Measurements from ENCODE around the gene TEX52.
"Not testable (repeated sequence)": the region's sequence is repeated elsewhere in the genome, so short reads cannot be mapped to it uniquely, and the experiment has no call there.

TEX52 gene
- long read RNA-seq, donor 1, result 0 reads
- long read RNA-seq, donor 2, result 0 reads
- long read RNA-seq, donor 3, result 0 reads
- long read RNA-seq, donor 4, result 0 reads
- long read RNA-seq, donor 5, result 0 reads
- long read RNA-seq, donor 6, result 0 reads
- long read RNA-seq, donor 7, result 0 reads
- long read RNA-seq, donor 8, result 0 reads

DNA sequence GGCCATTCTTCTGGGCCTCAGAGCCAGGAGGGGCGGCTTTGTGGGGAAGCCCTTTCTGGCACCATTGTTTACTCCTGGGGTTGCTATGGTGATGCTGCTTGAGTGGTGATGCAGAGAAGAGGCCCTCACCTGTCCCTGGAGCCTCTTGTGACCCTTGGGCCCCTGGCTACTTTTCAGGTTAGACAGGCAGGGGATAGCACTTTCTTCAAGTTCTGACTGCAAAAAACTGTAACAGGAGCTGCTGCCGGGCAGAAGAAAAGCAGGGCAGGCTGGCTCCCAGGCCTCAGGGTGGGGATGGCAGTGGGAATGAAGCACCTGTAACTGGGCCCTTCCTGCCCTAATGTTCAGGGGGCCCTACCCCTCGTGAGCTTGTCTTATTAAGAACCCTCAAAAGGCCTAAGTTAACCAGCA lies at the start of gene TEX52:
Gene TEX52 (minus strand): TSS at position 19 of the 411 bp plus-strand sequence. CDS start 13 bp downstream, at position 6.
- DNase-seq, result peak; percentile 21

DNA sequence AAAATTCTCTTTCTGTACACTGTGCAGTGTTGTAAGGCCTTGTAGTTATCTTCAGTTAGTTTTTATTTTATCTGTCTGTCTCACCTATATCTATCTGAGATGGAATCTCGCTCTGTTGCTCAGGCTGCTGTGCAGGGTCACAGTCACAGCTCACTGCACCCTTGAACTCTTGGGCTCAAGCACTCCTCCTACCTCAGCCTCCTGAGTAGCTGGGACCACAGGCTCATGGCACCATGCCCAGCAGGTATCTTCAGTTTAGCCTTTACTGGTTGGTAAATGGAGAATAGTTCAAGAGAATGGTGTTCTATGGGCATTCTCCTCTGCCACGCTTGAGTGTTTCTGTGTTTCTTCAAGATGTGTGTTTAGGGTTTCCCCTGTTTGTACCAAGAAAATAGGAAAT lies 47.4 kb upstream of the TEX52 start:
- no peak for DNase-seq

DNA sequence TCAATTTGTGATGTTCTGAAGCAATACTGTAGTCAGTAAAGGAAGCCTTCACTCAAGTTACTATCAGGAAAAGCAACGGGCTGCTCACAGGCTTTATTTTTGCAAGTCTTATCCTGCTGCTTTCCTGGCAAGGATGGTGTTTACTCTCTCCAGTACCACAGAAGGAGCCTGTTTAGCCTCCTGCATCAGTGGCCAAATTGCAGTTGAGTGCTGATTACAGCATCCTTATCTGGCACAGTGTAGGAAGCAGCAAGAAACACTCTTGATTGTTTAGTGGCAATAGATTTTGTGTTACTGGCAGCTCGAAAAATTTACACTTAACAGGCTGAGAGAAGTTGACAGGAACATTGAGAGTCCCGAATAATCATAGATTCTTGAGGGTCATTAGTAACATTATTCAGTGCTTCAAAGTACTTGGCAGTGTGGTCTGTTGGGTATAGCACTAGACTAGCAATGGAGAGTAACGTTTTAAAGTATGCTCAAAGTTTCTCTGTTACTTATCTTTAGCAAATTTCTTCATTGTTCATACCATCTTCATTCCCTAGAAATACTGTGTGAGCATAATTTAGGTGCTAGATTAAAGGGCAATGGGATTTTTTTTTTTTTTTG lies 45.5 kb upstream of the TEX52 start:
- no peak for DNase-seq

DNA sequence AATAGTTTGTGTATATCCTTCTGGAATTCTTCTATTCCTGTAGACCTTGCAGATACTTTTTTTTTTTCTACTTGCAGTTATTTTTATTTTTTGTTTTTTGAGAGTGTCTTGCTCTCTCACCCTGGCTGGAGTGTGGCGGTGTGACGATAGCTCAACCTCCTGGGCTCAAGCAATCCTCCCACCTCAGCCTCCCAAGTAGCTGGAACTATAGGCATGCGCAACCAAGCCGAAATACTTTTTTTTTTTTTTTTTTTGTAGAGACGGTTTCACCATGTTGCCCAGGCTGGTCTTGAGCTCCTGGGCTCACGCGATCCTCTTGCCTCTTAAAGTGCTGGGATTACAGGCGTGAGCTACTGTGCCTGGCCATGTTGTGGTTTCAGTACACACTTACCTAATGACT lies 43.8 kb upstream of the TEX52 start:
- no peak for DNase-seq

DNA sequence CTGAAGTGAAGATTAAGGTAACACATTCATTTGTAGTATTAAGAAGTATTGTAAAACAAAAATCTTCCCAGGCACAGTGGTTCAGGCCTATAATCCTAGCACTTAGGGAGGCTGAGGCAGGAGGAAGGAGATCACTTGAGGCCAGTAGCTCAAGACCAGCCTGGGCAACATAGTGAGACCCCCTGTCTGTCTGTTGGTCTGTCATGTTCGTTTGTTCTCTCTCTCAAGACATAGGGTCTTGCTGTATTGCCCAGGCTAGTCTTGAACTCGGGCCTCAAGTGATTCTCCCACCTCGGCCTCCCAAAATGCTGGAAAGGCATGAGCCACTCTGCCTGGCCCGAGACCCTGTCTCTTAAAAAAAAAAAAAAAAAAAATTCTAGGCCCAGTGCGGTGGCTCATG lies 40.6 kb upstream of the TEX52 start:
- DNase-seq, result no peak

DNA sequence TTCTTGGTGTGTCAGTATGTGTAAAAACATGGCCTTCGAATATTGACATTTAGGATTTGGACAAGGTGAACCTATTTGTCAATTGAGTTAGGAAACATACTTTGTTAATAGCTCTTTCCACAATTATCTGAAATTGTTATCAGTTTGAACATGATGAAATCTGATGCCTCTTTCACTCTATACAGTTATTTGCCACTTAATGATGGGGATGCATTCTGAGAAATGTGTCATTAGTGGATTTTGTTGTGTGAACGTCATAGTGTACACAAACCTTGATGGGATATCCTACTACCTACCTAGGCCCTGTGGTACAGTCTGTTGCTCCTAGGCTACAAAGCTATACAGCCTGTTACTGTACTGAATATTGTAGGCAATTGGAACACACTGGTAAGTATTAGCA lies 38.7 kb upstream of the TEX52 start:
- DNase-seq, result no peak

DNA sequence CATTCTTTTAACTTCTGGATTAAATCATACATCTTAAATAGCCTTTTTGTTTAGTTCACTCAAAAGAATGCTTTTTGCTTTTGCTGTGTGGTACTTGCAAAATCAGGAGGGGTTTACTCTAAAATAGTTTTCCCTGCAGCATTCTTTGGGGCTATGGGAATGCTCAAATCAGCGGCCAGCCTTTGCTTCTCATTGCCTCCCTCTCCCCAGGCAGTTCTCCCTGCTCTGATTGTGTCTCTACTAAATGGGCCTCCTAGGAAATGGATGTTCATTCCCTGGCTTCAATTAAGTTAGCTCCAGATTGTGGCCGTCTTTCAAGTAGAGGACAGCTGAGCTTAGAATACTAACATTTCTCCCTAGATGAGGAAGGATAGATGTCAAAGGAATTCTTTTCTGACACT lies 38.2 kb upstream of the TEX52 start:
- no peak for DNase-seq

DNA sequence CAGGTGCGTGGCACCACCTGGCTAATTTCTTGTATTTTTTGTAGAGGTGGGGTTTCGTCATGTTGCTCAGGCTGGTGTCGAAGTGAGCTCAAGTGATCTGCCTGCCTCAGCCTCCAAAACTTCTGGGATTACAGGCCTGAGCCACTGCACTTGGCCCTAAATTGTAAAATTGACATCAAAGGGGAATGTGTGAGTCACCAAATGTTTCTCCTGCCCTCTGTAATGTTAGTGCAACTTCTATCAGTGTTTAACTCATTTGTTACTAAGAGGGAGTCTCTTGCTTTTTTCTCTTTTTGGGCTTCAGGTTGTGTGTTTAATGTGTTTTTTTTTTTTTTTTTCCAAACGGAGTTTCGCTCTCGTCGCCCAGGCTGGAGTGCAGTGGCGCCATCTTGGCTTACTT lies 36.2 kb upstream of the TEX52 start:
- DNase-seq, result no peak

DNA sequence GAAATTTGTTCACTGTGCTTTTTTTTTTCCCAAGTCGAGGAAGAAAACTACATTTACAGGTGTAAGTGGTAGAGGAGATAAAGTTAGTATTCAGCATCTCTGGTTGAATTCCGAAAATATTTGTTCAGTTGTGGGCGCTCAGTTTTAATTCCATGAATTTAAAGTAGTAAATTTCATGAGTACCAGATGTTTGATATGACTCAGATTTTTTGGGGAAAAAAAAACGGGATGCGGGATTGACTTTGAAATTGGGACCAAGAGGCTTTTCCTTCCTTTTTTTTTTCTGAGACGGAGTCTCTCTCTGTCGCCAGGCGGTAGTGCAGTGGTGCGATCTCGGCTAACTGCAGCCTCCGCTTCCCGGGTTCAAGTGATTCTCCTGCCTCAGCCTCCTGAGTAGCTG lies 35.4 kb upstream of the TEX52 start:
- no peak for DNase-seq

DNA sequence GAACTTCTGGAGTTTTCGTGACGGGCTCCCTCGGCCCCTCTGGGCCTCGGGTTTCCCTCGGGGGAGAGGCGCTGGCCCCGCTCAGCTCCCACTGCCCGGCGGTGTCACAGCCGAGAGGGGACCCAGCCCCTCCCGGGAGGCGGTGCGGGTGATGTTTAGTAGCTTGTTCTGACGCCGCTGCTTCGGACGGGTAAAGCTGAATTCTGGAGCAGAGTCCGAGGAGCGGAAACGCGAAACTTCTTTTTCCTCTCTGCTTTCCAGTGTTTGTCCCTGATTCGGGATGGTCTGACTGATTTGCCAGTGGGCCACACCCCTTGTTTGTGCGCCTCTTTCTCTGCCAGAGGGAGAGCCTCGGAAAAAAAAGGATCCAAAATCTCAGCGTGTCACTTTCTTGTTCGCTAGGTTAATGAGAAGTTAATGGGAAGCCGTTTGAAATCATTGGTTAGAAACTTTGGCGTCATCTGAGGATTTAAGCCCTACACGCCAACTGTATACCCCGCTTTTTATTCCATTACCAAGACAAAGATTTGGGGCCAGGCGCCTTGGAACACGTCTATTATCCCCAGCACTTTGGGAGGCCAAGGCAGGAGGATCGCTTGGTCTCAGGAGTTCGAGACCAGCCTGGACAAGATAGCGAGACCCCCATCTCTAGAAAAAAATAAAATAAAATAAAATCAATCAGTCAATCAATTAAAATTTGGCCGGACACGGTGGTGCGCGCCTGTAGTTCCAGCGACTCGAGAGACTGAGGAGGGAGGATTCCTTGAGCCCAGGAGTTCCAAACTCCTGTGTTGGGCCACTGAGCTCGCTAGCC lies 34.6 kb upstream of the TEX52 start:
- no peak for DNase-seq

DNA sequence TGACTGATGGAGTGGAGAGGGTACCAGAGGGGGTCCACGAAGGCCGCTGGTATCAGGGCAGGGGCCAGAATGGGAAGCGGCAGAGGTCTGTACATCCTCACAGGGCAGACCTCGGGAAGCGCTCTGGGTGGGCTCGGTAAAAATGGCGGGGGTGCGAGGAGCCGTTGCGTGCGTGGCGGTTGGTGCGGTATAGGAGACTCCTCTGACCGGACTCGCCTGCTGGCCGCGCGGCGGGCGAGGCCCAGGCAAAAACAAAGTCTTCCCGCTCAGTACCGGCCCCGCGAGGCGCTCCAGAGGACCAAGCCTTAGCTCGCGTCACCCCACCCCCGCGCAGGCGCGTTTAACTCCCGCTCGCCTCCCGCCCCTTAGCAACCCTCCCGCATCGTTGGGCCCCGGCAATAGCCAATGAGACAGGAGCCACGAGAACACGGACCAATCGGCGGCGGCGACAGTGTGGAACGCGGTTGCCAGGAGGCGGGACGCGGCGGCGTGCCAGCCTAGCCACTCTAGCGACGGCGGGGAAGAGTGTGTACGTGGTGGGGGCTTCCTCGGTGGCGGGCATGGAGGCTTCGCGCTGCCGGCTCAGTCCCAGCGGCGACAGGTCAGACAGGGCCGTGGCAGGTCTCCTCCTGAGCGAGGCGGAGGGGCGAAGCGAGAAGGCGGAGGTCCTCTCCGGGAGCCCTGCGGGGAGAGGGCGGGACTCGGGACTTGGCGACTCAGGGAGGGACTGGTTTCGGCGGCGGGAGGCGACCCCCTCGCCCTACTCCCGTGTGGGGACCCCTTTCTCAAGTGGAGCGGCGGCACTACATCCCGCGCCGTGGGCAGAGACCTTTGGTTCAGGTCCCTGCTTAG lies 33.8 kb upstream of the TEX52 start, which contains the start of gene TULP3:
Gene TULP3 (plus strand): TSS at position 504 of the 852 bp plus-strand sequence. CDS start 57 bp downstream, at position 561.
- peak; percentile 97 for DNase-seq

DNA sequence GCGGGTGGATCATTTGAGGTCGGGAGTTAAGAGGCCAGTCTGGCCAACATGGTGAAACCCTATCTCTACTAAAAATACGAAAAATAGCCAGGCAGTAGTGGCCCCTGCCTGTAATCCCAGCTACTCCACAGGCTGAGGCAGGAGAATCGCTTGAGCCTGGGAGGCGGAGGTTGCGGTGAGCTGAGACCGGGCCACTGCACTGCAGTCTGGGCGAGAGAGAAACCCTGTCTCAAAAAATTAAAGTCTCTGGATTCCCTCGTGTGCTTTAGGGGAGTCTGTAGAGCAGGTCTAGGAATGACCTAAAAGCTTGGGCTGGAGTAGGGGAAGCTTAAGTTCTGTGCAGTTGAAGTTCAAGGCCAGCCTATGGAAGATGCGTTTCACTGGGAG lies 33.2 kb upstream of the TEX52 start:
- no peak for DNase-seq

DNA sequence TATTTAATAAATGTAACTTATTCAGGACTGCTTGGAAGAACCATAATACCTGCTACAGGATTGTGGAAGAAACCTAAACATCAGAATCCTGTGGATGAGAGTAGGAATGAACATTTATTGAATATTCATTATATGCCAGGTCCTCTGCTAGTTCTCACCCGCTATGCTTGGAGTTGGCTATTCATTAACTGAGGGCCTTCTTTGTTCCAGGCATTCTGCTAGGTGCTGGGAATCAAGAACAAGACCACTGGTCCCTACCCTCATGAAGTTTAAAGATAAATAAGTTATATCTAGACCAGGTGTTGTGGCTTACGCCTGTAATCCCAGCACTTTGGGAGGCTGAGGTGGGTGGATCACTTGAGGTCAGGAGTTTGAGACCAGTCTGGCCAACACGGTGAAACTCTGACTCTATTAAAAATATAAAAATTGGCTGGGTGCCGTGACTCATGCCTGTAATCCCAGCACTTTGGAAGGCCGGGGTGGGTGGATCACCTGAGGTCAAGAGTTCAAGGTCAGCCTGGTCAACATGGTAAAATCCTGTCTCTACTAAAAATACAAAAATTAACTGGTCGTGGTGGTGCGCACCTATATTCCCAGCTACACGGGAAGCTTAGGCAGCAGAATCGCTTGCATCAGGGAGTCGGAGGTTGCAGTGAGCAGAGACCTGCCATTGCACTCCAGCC lies 30.1 kb upstream of the TEX52 start:
- no peak for DNase-seq

DNA sequence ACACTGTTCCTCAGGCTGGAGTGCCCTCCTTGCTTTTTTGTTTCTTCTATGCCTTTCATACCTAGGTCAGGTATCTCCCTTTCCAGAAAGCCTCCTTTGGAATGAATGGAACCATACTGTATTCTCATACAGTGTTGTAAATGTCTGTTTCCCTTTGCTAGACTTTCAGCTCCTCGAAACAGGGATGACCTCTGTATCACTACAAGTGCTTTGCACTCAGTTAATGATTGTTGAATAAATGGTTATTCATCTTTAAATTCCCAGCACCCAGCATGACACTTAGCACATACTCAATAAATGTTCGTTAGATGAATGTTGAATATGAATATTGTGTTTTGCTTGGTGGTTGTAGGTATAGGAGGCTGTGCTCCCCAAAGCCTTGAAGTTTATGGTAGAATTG lies 28.0 kb upstream of the TEX52 start:
- DNase-seq, result no peak

DNA sequence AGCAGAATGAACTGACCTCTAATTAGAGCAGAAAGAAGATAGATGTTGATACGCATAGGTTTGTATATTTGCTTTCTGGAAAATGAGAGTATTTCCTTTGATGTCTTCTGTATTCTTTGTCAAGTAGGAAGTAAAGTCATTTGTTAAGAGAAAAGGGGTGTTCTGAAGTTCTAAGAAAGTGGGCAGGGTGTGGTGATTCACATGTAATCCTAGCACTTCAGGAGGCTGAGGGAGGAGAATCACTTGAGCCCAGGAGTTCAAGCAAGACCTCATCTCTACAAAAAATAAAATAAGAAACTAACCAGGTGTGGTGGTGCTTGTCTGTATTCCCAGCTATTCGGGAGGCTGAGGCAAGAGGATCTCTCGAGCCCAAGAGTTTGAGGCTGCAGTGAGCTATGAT lies 23.0 kb upstream of the TEX52 start:
- DNase-seq, result no peak

DNA sequence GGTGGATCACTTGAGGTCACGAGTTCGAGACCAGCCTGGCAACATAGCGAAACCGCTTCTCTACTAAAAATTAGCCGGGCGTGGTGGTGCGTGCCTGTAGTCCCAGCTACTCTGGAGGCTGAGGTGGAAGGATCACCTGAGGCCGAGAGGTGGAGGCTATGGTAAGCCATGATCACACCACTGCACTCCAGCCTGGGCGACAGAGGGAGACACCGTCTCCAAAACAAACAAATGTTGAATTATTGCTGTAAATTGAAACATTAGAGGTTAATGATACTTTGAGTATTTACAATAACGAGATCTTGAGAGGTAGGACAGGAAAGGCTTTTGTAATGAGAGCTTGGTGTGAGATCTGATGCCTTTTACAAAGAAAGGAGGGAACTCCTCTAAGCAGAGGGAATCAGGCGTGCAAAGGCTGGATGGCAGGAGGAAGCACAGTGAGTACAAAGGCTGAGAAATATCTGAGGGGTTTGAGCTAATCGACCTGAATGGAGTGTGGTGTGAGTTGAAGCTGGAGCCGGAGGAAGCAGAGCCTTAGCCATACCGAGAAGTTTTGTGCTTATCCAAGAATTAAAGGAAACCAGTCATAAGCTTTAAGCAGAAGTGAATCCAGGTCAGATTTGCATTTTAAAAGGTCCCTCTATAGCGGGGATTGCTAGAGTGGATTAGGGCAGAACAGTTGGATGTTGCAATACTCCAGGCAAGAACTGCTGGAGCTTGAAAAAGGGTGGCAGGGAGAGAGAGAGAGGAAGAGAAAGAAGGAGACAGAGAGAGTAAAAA lies 21.3 kb upstream of the TEX52 start:
- DNase-seq, result peak; percentile 54

DNA sequence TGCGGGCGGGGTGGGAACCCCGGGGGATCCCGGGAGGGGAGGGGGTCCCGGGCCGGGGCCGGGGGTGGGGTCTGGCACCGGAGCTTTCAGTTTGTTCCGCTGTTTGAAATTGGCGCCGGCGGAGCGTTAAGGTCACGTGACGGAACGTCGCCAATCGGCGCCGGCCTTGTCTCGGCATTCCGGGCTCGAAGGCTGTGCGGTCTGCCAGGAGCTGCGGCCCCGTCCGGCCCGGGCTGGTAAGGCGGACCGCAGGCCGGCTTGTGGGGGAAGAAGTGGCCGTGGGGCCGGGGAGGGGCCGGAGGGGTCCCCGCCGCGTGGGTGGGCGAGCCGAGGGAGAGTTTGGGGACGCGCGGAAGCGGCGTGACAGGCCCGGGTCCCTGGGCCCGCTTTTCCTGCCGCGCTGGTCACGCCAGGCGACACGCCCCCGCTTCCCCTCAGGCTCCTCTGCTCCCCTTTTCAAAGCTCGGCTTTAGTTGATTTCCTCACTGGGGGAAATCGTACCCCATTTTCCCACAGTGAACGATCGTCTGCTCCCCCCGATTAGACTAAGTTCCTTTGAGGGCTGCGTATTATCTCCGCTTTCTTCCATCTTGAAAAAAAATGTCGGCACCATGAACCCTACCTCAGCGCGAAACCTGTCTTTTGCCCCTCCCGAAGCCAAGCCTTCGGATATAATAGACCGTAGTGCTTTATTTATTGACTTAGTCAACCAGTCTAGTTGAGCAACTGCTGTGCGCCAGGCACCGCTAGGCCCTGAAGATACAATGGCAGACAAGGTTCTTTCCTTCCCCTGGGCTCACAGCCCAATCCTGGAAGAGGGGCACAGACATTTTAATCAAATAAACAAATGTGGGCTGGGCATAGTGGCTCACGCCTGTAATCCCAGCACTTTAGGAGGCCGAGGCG lies 20.5 kb upstream of the TEX52 start, which contains the start of the genes FOXM1 and RHNO1:
Gene FOXM1 (minus strand): TSS at position 128 of the 906 bp plus-strand sequence. CDS start 2,696 bp downstream, outside the sequence.
Gene RHNO1 (plus strand): TSS at position 177 of the 906 bp plus-strand sequence. CDS start 8,144 bp downstream, outside the sequence.
- DNase-seq, result peak; percentile 94

DNA sequence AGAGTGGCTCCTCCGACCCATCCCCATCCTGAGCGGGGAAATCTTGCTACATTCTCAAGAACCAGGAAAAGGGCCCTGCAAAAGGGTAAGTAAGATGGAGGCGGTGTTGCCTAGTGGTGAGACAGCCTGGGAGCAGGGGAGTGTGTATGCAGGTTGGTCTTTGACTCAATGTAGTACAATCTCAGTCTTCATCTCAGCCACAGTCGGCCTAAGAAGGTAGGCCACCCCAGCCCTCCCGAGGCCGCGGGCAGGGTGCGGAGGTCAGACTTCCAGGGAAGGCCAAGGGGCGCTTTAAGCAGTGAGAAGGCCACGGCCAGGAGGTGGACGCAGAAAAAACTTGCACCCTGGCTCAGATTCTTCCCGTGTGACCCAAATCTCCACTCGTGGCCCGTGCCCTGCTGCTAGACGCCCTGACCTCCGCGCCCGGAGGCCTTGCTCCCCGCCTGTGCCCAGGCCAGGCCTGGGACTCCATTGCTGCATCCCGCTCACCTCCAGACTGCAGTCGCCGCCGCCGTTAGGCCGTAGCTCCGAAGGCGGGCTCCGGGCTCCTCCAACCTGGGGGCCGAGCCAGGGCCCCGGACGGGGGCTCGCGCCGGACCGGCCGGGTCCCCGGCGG lies 19.7 kb upstream of the TEX52 start:
- peak; percentile 61 for DNase-seq

DNA sequence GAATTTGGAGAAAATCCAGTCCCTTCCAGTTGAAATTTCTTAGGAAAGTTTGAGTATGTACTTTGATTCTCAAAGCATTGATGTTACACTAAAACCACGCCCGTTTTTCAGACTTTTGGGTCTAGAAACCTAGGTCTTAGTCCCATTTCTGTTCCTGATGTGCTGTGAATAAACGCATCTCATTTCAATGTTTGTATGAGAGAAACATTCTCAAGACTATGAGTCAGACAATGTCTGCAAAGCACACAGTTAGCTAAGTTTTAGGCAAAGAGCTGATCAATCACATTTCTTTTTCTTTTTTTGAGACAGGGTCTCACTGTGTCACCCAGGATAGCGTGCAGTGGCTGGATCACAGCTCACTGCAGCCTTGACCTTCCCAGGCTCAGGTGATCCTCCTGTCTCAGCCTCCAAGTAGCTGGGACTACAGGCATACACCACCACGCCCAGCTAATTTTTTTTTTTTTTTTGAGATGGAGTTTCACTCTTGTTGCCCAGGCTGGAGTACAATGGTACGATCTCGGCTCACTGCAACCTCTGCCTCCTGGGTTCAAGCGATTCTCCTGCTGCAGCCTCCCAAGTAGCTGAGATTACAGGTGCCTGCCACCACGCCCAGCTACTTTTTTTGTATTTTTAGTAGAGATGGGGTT lies 12.3 kb upstream of the TEX52 start:
- DNase-seq, result not testable (repeated sequence)

Data from right kidney (tissue), 9 donors.